Spleen (tissue), 7 donors: Measurements from ENCODE around the gene TBC1D2.

Experiments used
- CTCF ChIP-seq, 11 experiments: fragments of 200-600 bp in 7 of 11; fragments of 450-650 bp in 4 of 11; sonication (generic) in 4 of 11; IDR thresholded peaks in 8 of 11; conservative IDR thresholded peaks in 3 of 11; 1 replicate in 7 of 11; 2 replicates in 4 of 11; pipeline versions ENCODE4 v1.4.0 to v1.8.0; 2016 to 2021; ENCODE audit warnings: antibody characterized with exemption in 11 of 11, inconsistent platforms in 4 of 11, mild to moderate bottlenecking in 1 of 11
- POLR2A ChIP-seq, 3 donors: fragments of 450-650 bp; IDR thresholded peaks; one replicate each; pipeline ENCODE4 v1.5.1; 2017; ENCODE audit warnings: antibody characterized with exemption in 3 of 3, mild to moderate bottlenecking in 1 of 3
- POLR2AphosphoS5 ChIP-seq, 3 donors: sonication (generic); formaldehyde crosslinking; IDR thresholded peaks; one replicate each; pipeline ENCODE4 v1.5.1; 2017; ENCODE audit warnings: antibody characterized with exemption in 3 of 3
- donor health status: DM: no; HTN: no; CAD: no; lungs with moderate emphysema.
- donor health status: DM: no; HTN: no; CAD: no.
- donor health status: DM: no; HTN: no; CAD: no.

GRCh38 chr9:98242426-98242825, 13.0 kb downstream of the TBC1D2 start:
- TF ChIP-seq POLR2A (IDR thresholded peaks at IDR 0.05) (no peak), CTCF (IDR thresholded peaks at IDR 0.05 in 8 of 11, conservative IDR thresholded peaks at IDR 0.05 in 3 of 11) (no peak), POLR2AphosphoS5 (IDR thresholded peaks at IDR 0.05) (no peak)
